Measurements from ENCODE around the gene ZNF329. TPM values are rescaled to one million over a fixed set of nuclear protein-coding genes. Genes with fewer than 3 reads are reported as not detected.

Gene ZNF329
- 1 to 10 TPM; 2.0 to 2.3 TPM for polyA plus RNA-seq

- Histone ChIP-seq H3K4me3 (ENCODE audit: low read depth in 1 of 2, low read length in 2 of 2) (peak within 1 kb of the TSS; percentile 74 to 98), H3K36me3 (ENCODE audit: control insufficient read depth in 2 of 2, insufficient read depth in 2 of 2, low read length in 1 of 2) (peaks cover 0 to 2% of the 10 kb centered on the region in 2 donors), H3K9me3 (ENCODE audit: control insufficient read depth in 2 of 2, insufficient read depth in 1 of 2, low read depth in 1 of 2, low read length in 1 of 2) (peaks cover 0 to 3% of the 10 kb centered on the region in 2 donors), H3K27ac (ENCODE audit: low read depth in 2 of 2, low read length in 1 of 2) (peak within 1 kb of the TSS; percentile 75 to 82), H3K4me1 (ENCODE audit: control insufficient read depth in 2 of 2, insufficient read depth in 2 of 2, low read length in 1 of 2) (peaks cover 0 to 7% of the 10 kb centered on the region in 2 donors), H3K27me3 (ENCODE audit: control insufficient read depth in 1 of 2, insufficient read depth in 2 of 2, low read length in 2 of 2) (no peaks in the 10 kb centered on the region)
- 0% methylated on average over 53 to 62 of the region's 62 CpGs for WGBS, 2 donors
These were observed at the start of gene ZNF329 for GRCh38 chr19:58150328-58150921. ZNF329 (minus strand) TSS chr19:58150789; CDS start chr19:58129503, 21,286 bp downstream.

- H3K27ac ChIP-seq (ENCODE audit: low read depth in 2 of 2, low read length in 1 of 2) = no peak overlapping the region
- H3K4me1 ChIP-seq (ENCODE audit: control insufficient read depth in 2 of 2, insufficient read depth in 2 of 2, low read length in 1 of 2) = no peaks in the 10 kb centered on the region
- peaks cover 57 to 67% of the 10 kb centered on the region in 2 donors for H3K9me3 ChIP-seq (ENCODE audit: control insufficient read depth in 2 of 2, insufficient read depth in 1 of 2, low read depth in 1 of 2, low read length in 1 of 2)
- H3K4me3 ChIP-seq (ENCODE audit: low read depth in 1 of 2, low read length in 2 of 2) = no peak overlapping the region
- peaks cover 27 to 41% of the 10 kb centered on the region in 2 donors for H3K36me3 ChIP-seq (ENCODE audit: control insufficient read depth in 2 of 2, insufficient read depth in 2 of 2, low read length in 1 of 2)
- 79 to 80% methylated on average over 6 of the region's 6 CpGs for WGBS, 2 donors
- H3K27me3 ChIP-seq (ENCODE audit: control insufficient read depth in 1 of 2, insufficient read depth in 2 of 2, low read length in 2 of 2) = no peaks in the 10 kb centered on the region
These were observed 46.5 kb upstream of the ZNF329 start for GRCh38 chr19:58196901-58197616.

- 20 to 21% methylated on average over 13 of the region's 13 CpGs for WGBS, 2 donors
- Histone ChIP-seq H3K27ac (ENCODE audit: low read depth in 2 of 2, low read length in 1 of 2) (peak overlapping the region; percentile 99 to 100), H3K4me1 (ENCODE audit: control insufficient read depth in 2 of 2, insufficient read depth in 2 of 2, low read length in 1 of 2) (peaks cover 0 to 5% of the 10 kb centered on the region in 2 donors), H3K36me3 (ENCODE audit: control insufficient read depth in 2 of 2, insufficient read depth in 2 of 2, low read length in 1 of 2) (peaks cover 6 to 15% of the 10 kb centered on the region in 2 donors), H3K4me3 (ENCODE audit: low read depth in 1 of 2, low read length in 2 of 2) (peak overlapping the region; percentile 75 to 93), H3K27me3 (ENCODE audit: control insufficient read depth in 1 of 2, insufficient read depth in 2 of 2, low read length in 2 of 2) (no peaks in the 10 kb centered on the region), H3K9me3 (ENCODE audit: control insufficient read depth in 2 of 2, insufficient read depth in 1 of 2, low read depth in 1 of 2, low read length in 1 of 2) (peaks cover 20 to 54% of the 10 kb centered on the region in 2 donors)
These were observed 33.2 kb upstream of the ZNF329 start for GRCh38 chr19:58183817-58184215.

- peaks cover 6 to 15% of the 10 kb centered on the region in 2 donors for H3K36me3 ChIP-seq (ENCODE audit: control insufficient read depth in 2 of 2, insufficient read depth in 2 of 2, low read length in 1 of 2)
These were observed 32.6 kb upstream of the ZNF329 start, which contains the start of gene ZNF274 for GRCh38 chr19:58182989-58183816. ZNF274 (plus strand) TSS chr19:58183061; CDS start chr19:58183966, 905 bp downstream.

GRCh38 chr19:58182577-58182988 lies 32.0 kb upstream of the ZNF329 start:
- Histone ChIP-seq H3K27me3 (ENCODE audit: control insufficient read depth in 1 of 2, insufficient read depth in 2 of 2, low read length in 2 of 2) (no peaks in the 10 kb centered on the region), H3K4me3 (ENCODE audit: low read depth in 1 of 2, low read length in 2 of 2) (peak overlapping the region; percentile 75 to 93), H3K4me1 (ENCODE audit: control insufficient read depth in 2 of 2, insufficient read depth in 2 of 2, low read length in 1 of 2) (peaks cover 0 to 5% of the 10 kb centered on the region in 2 donors), H3K36me3 (ENCODE audit: control insufficient read depth in 2 of 2, insufficient read depth in 2 of 2, low read length in 1 of 2) (peaks cover 6 to 15% of the 10 kb centered on the region in 2 donors), H3K9me3 (ENCODE audit: control insufficient read depth in 2 of 2, insufficient read depth in 1 of 2, low read depth in 1 of 2, low read length in 1 of 2) (peaks cover 19 to 57% of the 10 kb centered on the region in 2 donors), H3K27ac (ENCODE audit: low read depth in 2 of 2, low read length in 1 of 2) (peak overlapping the region; percentile 99 to 100)
- WGBS, 2 donors = 5 to 6% methylated on average over 16 to 17 of the region's 17 CpGs

More at GRCh38 chr19:58182989-58183816, 32.6 kb upstream of the ZNF329 start, which contains the start of gene ZNF274:
- Histone ChIP-seq H3K27ac (ENCODE audit: low read depth in 2 of 2, low read length in 1 of 2) (peak within 1 kb of the TSS; percentile 99 to 100), H3K27me3 (ENCODE audit: control insufficient read depth in 1 of 2, insufficient read depth in 2 of 2, low read length in 2 of 2) (no peaks in the 10 kb centered on the region), H3K4me3 (ENCODE audit: low read depth in 1 of 2, low read length in 2 of 2) (peak within 1 kb of the TSS; percentile 75 to 93), H3K4me1 (ENCODE audit: control insufficient read depth in 2 of 2, insufficient read depth in 2 of 2, low read length in 1 of 2) (peaks cover 0 to 5% of the 10 kb centered on the region in 2 donors), H3K9me3 (ENCODE audit: control insufficient read depth in 2 of 2, insufficient read depth in 1 of 2, low read depth in 1 of 2, low read length in 1 of 2) (peaks cover 20 to 56% of the 10 kb centered on the region in 2 donors)
- 1% methylated on average over 77 to 80 of the region's 80 CpGs for WGBS, 2 donors

GRCh38 chr19:58181902-58182576 lies 31.4 kb upstream of the ZNF329 start:
- Histone ChIP-seq H3K4me3 (ENCODE audit: low read depth in 1 of 2, low read length in 2 of 2) (peak overlapping the region; percentile 43 to 75), H3K36me3 (ENCODE audit: control insufficient read depth in 2 of 2, insufficient read depth in 2 of 2, low read length in 1 of 2) (peaks cover 6 to 14% of the 10 kb centered on the region in 2 donors), H3K9me3 (ENCODE audit: control insufficient read depth in 2 of 2, insufficient read depth in 1 of 2, low read depth in 1 of 2, low read length in 1 of 2) (peaks cover 19 to 56% of the 10 kb centered on the region in 2 donors), H3K4me1 (ENCODE audit: control insufficient read depth in 2 of 2, insufficient read depth in 2 of 2, low read length in 1 of 2) (peaks cover 0 to 5% of the 10 kb centered on the region in 2 donors), H3K27ac (ENCODE audit: low read depth in 2 of 2, low read length in 1 of 2) (peak overlapping the region; percentile 99 to 100), H3K27me3 (ENCODE audit: control insufficient read depth in 1 of 2, insufficient read depth in 2 of 2, low read length in 2 of 2) (no peaks in the 10 kb centered on the region)
- 41 to 47% methylated on average over 4 of the region's 4 CpGs for WGBS, 2 donors

- Histone ChIP-seq H3K27me3 (ENCODE audit: control insufficient read depth in 1 of 2, insufficient read depth in 2 of 2, low read length in 2 of 2) (no peaks in the 10 kb centered on the region), H3K9me3 (ENCODE audit: control insufficient read depth in 2 of 2, insufficient read depth in 1 of 2, low read depth in 1 of 2, low read length in 1 of 2) (peaks cover 6 to 33% of the 10 kb centered on the region in 2 donors), H3K4me1 (ENCODE audit: control insufficient read depth in 2 of 2, insufficient read depth in 2 of 2, low read length in 1 of 2) (no peaks in the 10 kb centered on the region), H3K4me3 (ENCODE audit: low read depth in 1 of 2, low read length in 2 of 2) (no peak overlapping the region), H3K27ac (ENCODE audit: low read depth in 2 of 2, low read length in 1 of 2) (no peak overlapping the region), H3K36me3 (ENCODE audit: control insufficient read depth in 2 of 2, insufficient read depth in 2 of 2, low read length in 1 of 2) (no peaks in the 10 kb centered on the region)
- WGBS, 2 donors = 31 to 40% methylated on average over 1 of the region's 1 CpG
These were observed 20.3 kb upstream of the ZNF329 start for GRCh38 chr19:58170860-58171259.

GRCh38 chr19:58166708-58167280 lies 16.2 kb upstream of the ZNF329 start:
- no peaks in the 10 kb centered on the region for H3K36me3 ChIP-seq (ENCODE audit: control insufficient read depth in 2 of 2, insufficient read depth in 2 of 2, low read length in 1 of 2)
- no peaks in the 10 kb centered on the region for H3K27me3 ChIP-seq (ENCODE audit: control insufficient read depth in 1 of 2, insufficient read depth in 2 of 2, low read length in 2 of 2)
- 69 to 71% methylated on average over 4 of the region's 4 CpGs for WGBS, 2 donors
- H3K9me3 ChIP-seq (ENCODE audit: control insufficient read depth in 2 of 2, insufficient read depth in 1 of 2, low read depth in 1 of 2, low read length in 1 of 2) = peaks cover 16 to 40% of the 10 kb centered on the region in 2 donors
- H3K27ac ChIP-seq (ENCODE audit: low read depth in 2 of 2, low read length in 1 of 2) = no peak overlapping the region
- no peaks in the 10 kb centered on the region for H3K4me1 ChIP-seq (ENCODE audit: control insufficient read depth in 2 of 2, insufficient read depth in 2 of 2, low read length in 1 of 2)
- no peak overlapping the region for H3K4me3 ChIP-seq (ENCODE audit: low read depth in 1 of 2, low read length in 2 of 2)

Data from esophagus (tissue), 2 donors.